ENCODE results near the gene GSE1. TPM values are rescaled to one million over a fixed set of nuclear protein-coding genes. Genes with fewer than 3 reads are reported as not detected.
A peak's percentile ranks its signal among the peaks of the same experiment; 100 is the strongest.

GSE1 gene
- total and polyA plus RNA-seq, 9 of the 15 experiments (the other 6 are each of a cell fraction or from before 2014, with no cell fraction given) = 12.2 to 244 (median 57.9) TPM

GRCh38 chr16:85570735-85571562 is 42.2 kb upstream of the GSE1 start (continued):
- TF ChIP-seq AFF4 (CRISPR knock-in tag; IDR thresholded peaks at IDR 0.05) (no peak; the same call in 1 of the 2 replicates), ZNF232 (CRISPR knock-in tag; IDR thresholded peaks at IDR 0.05) (no peak), BHLHE40 (IDR thresholded peaks at IDR 0.05; ENCODE audit: low read length) (peak; percentile 98), SAFB2 (IDR thresholded peaks at IDR 0.05; ENCODE audit: borderline replicate concordance, low read depth, low read length, severe bottlenecking) (no peak), ZBTB33 (CRISPR knock-in tag; IDR thresholded peaks at IDR 0.05) (no peak), CBX2 (IDR thresholded peaks at IDR 0.05; ENCODE audit: insufficient read depth, low read length, poor library complexity, severe bottlenecking) (no peak), HMGXB4 (CRISPR knock-in tag; IDR thresholded peaks at IDR 0.05) (no peak), SP1 (CRISPR knock-in tag; IDR thresholded peaks at IDR 0.05) (peak; percentile 74), CEBPZ (IDR thresholded peaks at IDR 0.05; ENCODE audit: borderline replicate concordance, low read depth, low read length) (no peak), CREM (IDR thresholded peaks at IDR 0.05; ENCODE audit: low read depth) (no peak)
